Astrocyte of the cerebellum (primary cell): ENCODE data around the gene SMARCA1.

Experiments used
- DNase-seq: peaks from one replicate; pipeline ENCODE4 v3.0.0-alpha.2; 2011; ENCODE audit warnings: low read depth
- H3K4me3 ChIP-seq: 2 replicates; pipeline ENCODE4 v1.5.1; 2011; ENCODE audit warnings: mild to moderate bottlenecking, low read depth, low read length, moderate library complexity
- CTCF ChIP-seq: IDR thresholded peaks from 2 replicates; pipeline ENCODE4 v1.5.1; 2012; ENCODE audit warnings: low read length, low read depth, moderate library complexity, mild to moderate bottlenecking; ENCODE audit errors: missing control alignments
- in situ Hi-C: cut with HindIII; loops from 2 replicates; pipeline ENCODE4 v1.10.0; 2017; ENCODE audit warnings: low sequenced_read_pairs

SMARCA1 gene

GRCh38 chrX:129496625-129497024 is 26.7 kb downstream of the SMARCA1 start:
- no peak for DNase-seq
- no peak overlapping the region for H3K4me3 ChIP-seq
- TF ChIP-seq CTCF: no peak
- in situ Hi-C loops: no loop called here

GRCh38 chrX:129495900-129496299 is 27.4 kb downstream of the SMARCA1 start:
- in situ Hi-C loops: no loop called here
- H3K4me3 ChIP-seq: no peak overlapping the region
- TF ChIP-seq CTCF: no peak

GRCh38 chrX:129494887-129495286 is 28.4 kb downstream of the SMARCA1 start:
- no peak for TF ChIP-seq CTCF
- no peak for DNase-seq
- H3K4me3 ChIP-seq: no peak overlapping the region
- in situ Hi-C loops: no loop called here

More at GRCh38 chrX:129495900-129496299, 27.4 kb downstream of the SMARCA1 start:
- DNase-seq: no peak

GRCh38 chrX:129493643-129494042 is 29.6 kb downstream of the SMARCA1 start:
- DNase-seq: no peak
- in situ Hi-C loops: no loop called here
- TF ChIP-seq CTCF: no peak
- no peak overlapping the region for H3K4me3 ChIP-seq

GRCh38 chrX:129490330-129490729 is 33.0 kb downstream of the SMARCA1 start:
- in situ Hi-C loops: no loop called here

GRCh38 chrX:129488359-129488758 is 34.9 kb downstream of the SMARCA1 start:
- DNase-seq: no peak
- no peak for TF ChIP-seq CTCF
- in situ Hi-C loops: no loop called here
- no peak overlapping the region for H3K4me3 ChIP-seq

More at GRCh38 chrX:129490330-129490729, 33.0 kb downstream of the SMARCA1 start:
- H3K4me3 ChIP-seq: no peak overlapping the region
- no peak for DNase-seq
- TF ChIP-seq CTCF: no peak

- DNase-seq: no peak
Measured at GRCh38 chrX:129480889-129481288, 42.4 kb downstream of the SMARCA1 start.

More at GRCh38 chrX:129480889-129481288, 42.4 kb downstream of the SMARCA1 start:
- no peak for TF ChIP-seq CTCF
- in situ Hi-C loops: no loop called here
- no peak overlapping the region for H3K4me3 ChIP-seq
